Measurements from ENCODE around the gene E2F1.
"Not testable (repeated sequence)": the region's sequence is repeated elsewhere in the genome, so short reads cannot be mapped to it uniquely, and the experiment has no call there.

The E2F1 gene

DNA sequence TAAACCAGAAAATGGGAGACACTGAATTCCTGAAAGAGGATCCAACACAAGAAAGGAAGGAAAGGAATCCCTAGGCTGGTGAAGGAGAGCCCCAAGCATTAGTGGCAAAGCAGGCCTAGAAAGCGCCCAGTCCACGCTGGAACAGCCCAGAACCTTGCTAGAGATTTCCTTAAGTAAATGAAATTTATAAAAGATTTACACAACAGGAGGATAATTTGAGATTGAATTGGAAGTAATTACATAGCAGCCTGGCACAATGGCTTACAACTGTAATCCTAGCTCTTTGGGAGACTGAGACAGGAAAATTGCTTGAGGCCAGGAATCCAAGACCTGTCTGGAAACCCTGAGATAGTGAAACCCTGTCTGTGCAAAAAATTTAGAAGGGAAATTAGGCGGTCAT lies 50.8 kb downstream of the E2F1 start:
- DNase-seq, result no peak

DNA sequence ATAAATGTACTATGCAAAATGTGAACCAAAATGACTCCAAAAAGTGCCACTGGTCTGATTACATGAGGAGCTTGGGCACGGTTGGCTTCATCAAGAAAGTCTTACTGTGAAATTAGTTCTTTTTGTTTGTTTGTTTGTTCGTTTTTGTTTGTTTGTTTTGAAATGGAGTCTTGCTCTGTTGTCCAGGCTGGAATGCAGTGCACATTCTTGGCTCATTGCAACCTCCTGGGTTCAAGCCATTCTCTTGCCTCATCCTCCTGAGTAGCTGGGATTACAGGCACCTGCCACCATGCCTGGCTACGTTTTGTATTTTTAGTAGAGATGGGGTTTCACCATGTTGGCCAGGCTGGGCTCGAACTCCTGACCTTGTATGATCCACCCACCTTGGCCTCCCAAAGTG lies 54.3 kb downstream of the E2F1 start:
- not testable (repeated sequence) for DNase-seq

DNA sequence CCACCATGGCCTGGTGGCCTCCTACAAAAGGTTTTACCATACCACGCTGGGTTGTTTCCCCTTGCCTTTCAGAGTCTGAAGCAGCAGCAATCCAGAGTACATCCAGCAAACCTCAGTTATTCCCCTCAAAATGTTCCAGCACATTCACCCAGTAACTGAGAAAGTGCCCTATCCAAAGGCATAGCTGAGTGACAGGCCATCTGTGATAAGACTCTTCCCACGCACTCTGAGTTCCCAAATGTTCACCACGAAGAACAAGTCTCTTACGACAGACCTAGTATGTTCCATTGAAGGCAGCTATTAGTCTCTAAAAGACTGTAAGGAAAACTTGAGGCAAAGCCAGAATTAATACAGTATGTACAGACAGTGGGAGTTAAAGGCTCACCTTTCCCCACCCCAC lies 55.7 kb downstream of the E2F1 start:
- no peak for DNase-seq

DNA sequence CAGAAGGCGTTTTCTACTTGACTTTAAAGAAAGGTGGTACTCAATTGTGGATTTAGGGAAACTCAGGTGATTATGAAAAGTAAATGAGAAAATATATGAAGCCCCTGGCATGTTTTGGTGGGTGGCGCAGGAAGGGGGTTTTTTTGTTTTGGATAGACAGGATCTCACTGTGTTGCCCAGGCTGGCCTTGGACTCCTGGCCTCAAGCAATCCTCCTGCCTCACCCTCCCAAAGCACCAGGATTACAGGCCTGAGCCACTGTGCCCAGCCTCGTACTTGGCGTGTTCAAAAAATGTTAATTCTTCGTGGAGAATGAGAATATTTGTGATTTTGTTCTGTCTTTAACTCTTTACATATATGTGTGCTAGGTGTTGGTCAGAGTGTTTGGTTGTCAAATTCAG lies 56.2 kb downstream of the E2F1 start:
- DNase-seq, result no peak

DNA sequence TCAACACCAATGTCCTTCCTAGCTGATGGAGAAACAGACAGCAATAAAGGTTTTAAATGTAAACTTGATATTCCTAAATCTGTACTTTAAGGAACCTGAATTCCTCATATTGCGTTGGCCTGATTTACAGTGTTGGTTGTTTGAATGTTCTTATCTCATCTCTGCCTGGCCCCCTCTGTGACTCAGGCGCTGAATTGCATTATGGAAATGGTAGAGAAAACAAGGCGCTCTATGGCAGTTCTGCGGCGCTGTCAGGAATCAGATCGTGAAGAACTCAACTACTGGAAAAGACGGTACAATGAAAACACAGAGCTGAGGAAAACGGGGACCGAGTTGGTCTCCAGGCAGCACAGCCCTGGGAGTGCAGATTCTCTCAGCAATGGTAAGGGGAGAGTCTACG lies 56.7 kb downstream of the E2F1 start:
- DNase-seq, result no peak

DNA sequence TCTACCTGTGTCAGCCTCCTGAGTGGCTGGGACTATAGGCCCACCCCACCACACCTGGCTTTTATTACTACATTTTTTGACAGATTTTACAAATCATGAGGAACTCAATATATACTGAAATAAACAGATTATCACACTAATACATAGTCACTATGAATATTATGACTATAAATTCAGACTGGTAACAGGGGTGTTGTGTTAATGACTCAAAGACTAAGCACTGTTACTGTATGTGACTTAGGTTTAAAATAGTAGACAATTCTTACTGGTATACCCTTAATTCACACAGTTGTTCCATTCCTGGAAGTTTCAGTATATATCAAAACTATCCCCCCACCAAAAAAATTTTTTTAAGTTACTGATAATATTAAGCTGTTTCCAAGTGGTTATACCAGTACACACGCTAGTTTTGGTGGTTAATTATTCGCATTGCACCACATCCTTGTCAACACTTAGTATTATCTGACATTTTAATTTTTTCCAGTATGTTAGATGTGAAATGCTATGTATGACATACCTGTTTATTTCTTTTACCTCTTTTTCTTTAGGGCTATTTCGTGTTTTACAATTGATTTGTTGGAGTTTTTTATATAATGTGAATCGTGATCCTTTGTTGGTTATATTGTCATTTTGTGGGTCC lies 58.5 kb downstream of the E2F1 start:
- DNase-seq, result no peak

DNA sequence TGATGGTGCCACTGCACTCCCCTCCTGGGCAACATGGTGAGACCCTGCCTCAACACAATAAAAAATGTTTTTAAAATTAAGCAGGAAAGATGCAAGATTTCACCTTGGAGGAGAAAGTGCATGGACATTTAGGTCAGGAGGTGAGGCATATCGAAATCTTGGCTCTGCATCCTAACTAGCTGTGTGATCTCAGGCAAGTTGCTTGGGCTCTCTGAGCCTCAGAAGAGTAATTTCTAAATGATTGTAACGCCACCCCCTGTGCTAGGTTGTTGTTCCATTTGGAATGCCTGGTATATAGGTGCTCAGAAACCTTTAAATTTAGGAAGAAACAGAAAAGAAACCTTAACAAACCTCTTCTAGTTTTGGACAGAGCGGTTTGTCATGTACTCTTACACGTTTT lies 60.0 kb downstream of the E2F1 start:
- no peak for DNase-seq

Measured in activated CD8-positive, alpha-beta memory T cell treated with anti-CD3 and anti-CD28 coated beads, Interleukin-2, amount 50 U/mL, for 4 hours (primary cell).